ENCODE results near the gene MTF2. TPM values are rescaled to one million over a fixed set of nuclear protein-coding genes. Genes with fewer than 3 reads are reported as not detected.
A peak's percentile ranks its signal among the peaks of the same experiment; 100 is the strongest.

The MTF2 gene
- total RNA-seq, 1 donor from 2014 or later = 59.7 TPM

GRCh38 chr1:93080179-93080823 lies 1.2 kb downstream of the MTF2 start:
- ATAC-seq (ENCODE audit: low read depth) = peak; percentile 66
- no peak for DNase-seq
- H3K27me3 Mint-ChIP-seq = no peaks in the 10 kb centered on the region
- ChIA-PET CTCF (interaction anchor here (0.5 to 3.0 kb wide), 18 partner anchors 12 to 764 kb away, joined by 3 to 14 read pairs (median 3); partner anchors contain the start of gene DR1), POLR2A (interaction anchor here (0.5 to 3.7 kb wide), 9 partner anchors 12 to 1901 kb away, joined by 3 to 41 read pairs (median 4); partner anchors contain the start of genes CCDC18, DIPK1A, DNTTIP2 and DR1)
- peaks cover 57% of the 10 kb centered on the region for H3K4me1 Mint-ChIP-seq
- peak overlapping the region; percentile 97 for H3K27ac Mint-ChIP-seq
- H3K9me3 Mint-ChIP-seq = no peaks in the 10 kb centered on the region
- H3K4me3 Mint-ChIP-seq = peak overlapping the region; percentile 96
- peaks cover 28% of the 10 kb centered on the region for H3K36me3 Mint-ChIP-seq (ENCODE audit: low read depth)
- TF ChIP-seq CTCF (IDR thresholded peaks at IDR 0.05) = no peak
- intact Hi-C loops (cut with micrococcal nuclease) = loop anchor here (1.0 to 10.0 kb wide), 4 partner anchors 46 to 354 kb away; no protein-coding TSS in a partner anchor

- peaks cover 40% of the 10 kb centered on the region for H3K36me3 Mint-ChIP-seq (ENCODE audit: low read depth)
- CTCF ChIA-PET = interaction anchor here (0.6 to 1.5 kb wide), 4 partner anchors 13 to 388 kb away, joined by 3 to 4 read pairs (median 3); no protein-coding TSS in a partner anchor
- H3K27me3 Mint-ChIP-seq = no peaks in the 10 kb centered on the region
- intact Hi-C loops (cut with micrococcal nuclease) = loop anchor here (2.0 to 10.0 kb wide), 3 partner anchors 45 to 353 kb away; no protein-coding TSS in a partner anchor
- ATAC-seq (ENCODE audit: low read depth) (no peak), DNase-seq (no peak)
- H3K4me3 Mint-ChIP-seq = peak overlapping the region; percentile 96
- POLR2A ChIA-PET = interaction anchor here (3.7 kb wide), 1 partner anchor 264 kb away, joined by 41 read pairs; the partner anchor contains the start of gene DR1
- no peak for TF ChIP-seq CTCF (IDR thresholded peaks at IDR 0.05)
- H3K27ac Mint-ChIP-seq = no peak overlapping the region
- peaks cover 68% of the 10 kb centered on the region for H3K4me1 Mint-ChIP-seq
- H3K9me3 Mint-ChIP-seq = no peaks in the 10 kb centered on the region
These were observed 2.6 kb downstream of the MTF2 start for GRCh38 chr1:93081716-93082115.

- ChIA-PET CTCF (interaction anchor here (0.6 kb wide), 1 partner anchor 389 kb away, joined by 3 read pairs; no protein-coding TSS in a partner anchor), POLR2A (no interaction called here)
- peaks cover 41% of the 10 kb centered on the region for H3K36me3 Mint-ChIP-seq (ENCODE audit: low read depth)
- H3K27ac Mint-ChIP-seq = no peak overlapping the region
- ATAC-seq (ENCODE audit: low read depth) = no peak
- no peaks in the 10 kb centered on the region for H3K27me3 Mint-ChIP-seq
- intact Hi-C loops (cut with micrococcal nuclease) = loop anchor here (5.0 to 10.0 kb wide), 2 partner anchors 80 to 352 kb away; no protein-coding TSS in a partner anchor
- DNase-seq = no peak
- peaks cover 74% of the 10 kb centered on the region for H3K4me1 Mint-ChIP-seq
- H3K4me3 Mint-ChIP-seq = no peak overlapping the region
- TF ChIP-seq CTCF (IDR thresholded peaks at IDR 0.05) = no peak
- H3K9me3 Mint-ChIP-seq = no peaks in the 10 kb centered on the region
These were observed 3.2 kb downstream of the MTF2 start for GRCh38 chr1:93082313-93082712.

- H3K27ac Mint-ChIP-seq = no peak overlapping the region
- no peak overlapping the region for H3K4me3 Mint-ChIP-seq
- DNase-seq (no peak), ATAC-seq (ENCODE audit: low read depth) (no peak)
- TF ChIP-seq CTCF (IDR thresholded peaks at IDR 0.05) = no peak
- ChIA-PET CTCF (no interaction called here), POLR2A (no interaction called here)
- no peaks in the 10 kb centered on the region for H3K27me3 Mint-ChIP-seq
- intact Hi-C loops (cut with micrococcal nuclease) = loop anchor here (5.0 to 10.0 kb wide), 2 partner anchors 78 to 351 kb away; no protein-coding TSS in a partner anchor
- H3K9me3 Mint-ChIP-seq = no peaks in the 10 kb centered on the region
- peaks cover 72% of the 10 kb centered on the region for H3K4me1 Mint-ChIP-seq
- peaks cover 38% of the 10 kb centered on the region for H3K36me3 Mint-ChIP-seq (ENCODE audit: low read depth)
These were observed 4.9 kb downstream of the MTF2 start for GRCh38 chr1:93083979-93084378.

- Mint-ChIP-seq H3K4me1 (peaks cover 60% of the 10 kb centered on the region), H3K27ac (no peak overlapping the region), H3K36me3 (ENCODE audit: low read depth) (peaks cover 40% of the 10 kb centered on the region), H3K9me3 (no peaks in the 10 kb centered on the region), H3K27me3 (no peaks in the 10 kb centered on the region), H3K4me3 (no peak overlapping the region)
- intact Hi-C loops (cut with micrococcal nuclease) = loop anchor here (10.0 kb wide), 1 partner anchor 347 kb away; no protein-coding TSS in a partner anchor
- DNase-seq = no peak
- ATAC-seq (ENCODE audit: low read depth) = no peak
- CTCF ChIA-PET = no interaction called here
- POLR2A ChIA-PET = interaction anchor here (0.7 kb wide), 1 partner anchor 20 kb away, joined by 5 read pairs; no protein-coding TSS in a partner anchor
- no peak for TF ChIP-seq CTCF (IDR thresholded peaks at IDR 0.05)
These were observed 8.4 kb downstream of the MTF2 start for GRCh38 chr1:93087532-93087931.
